SH-SY5Y (cell line): Measurements from ENCODE around the gene CEP85.

Source experiments
- GATA2 ChIP-seq: IDR thresholded peaks from 2 replicates; pipeline ENCODE4 v1.6.1; 2011; ENCODE audit warnings: mild to moderate bottlenecking, low read depth, low read length
- GATA3 ChIP-seq: IDR thresholded peaks from 2 replicates; pipeline ENCODE4 v1.6.1; 2011; ENCODE audit warnings: low read depth, mild to moderate bottlenecking, low read length, moderate library complexity

DNA sequence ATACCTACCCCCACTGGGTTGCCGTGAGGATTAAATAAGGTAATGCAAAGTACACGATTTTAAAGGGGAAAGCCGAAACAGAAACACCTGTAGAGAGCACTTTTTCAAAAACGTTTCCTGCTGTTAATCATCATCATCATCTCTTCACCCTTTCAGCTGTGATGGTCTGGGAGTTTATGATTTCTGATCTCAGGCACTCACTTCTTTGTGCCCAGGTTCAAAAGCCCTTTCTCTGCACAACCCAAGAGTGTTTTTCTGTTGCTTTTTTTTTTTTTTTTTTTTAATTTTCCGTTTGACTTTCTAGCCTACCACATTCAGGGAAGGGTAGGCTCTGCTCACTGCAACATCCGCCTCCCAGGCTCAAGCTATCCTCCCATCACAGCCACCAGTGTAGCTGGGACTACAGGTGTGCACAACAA, 73.4 kb downstream of the CEP85 start:
- TF ChIP-seq GATA2 (no peak), GATA3 (no peak)
